ENCODE results near the gene GAS6. TPM values are rescaled to one million over a fixed set of nuclear protein-coding genes. Genes with fewer than 3 reads are reported as not detected.

The GAS6 gene
- total and polyA plus RNA-seq, 7 experiments from 2014 or later, result 0.38 to 5.5 (median 3.0) TPM; not detected in 1

- DNase-seq, result no peak
- H3K36me3 ChIP-seq (ENCODE audit: control insufficient read depth in 2 of 3, insufficient read depth in 3 of 3, low read length in 3 of 3), result no peaks in the 10 kb centered on the region
- Mint-ChIP-seq H3K4me3 (no peak overlapping the region), H3K27ac (no peak overlapping the region), H3K27me3 (peaks cover 9 to 17% (median 14%) of the 10 kb centered on the region in 5 donors), H3K9me3 (no peaks in the 10 kb centered on the region), H3K36me3 (no peaks in the 10 kb centered on the region), H3K4me1 (no peaks in the 10 kb centered on the region)
- CTCF ChIA-PET, result no interaction called here
- no peak overlapping the region for H3K4me3 ChIP-seq (ENCODE audit: low read length)
- H3K27ac ChIP-seq (ENCODE audit: low read depth, low read length), result no peak overlapping the region
- POLR2A ChIA-PET, result no interaction called here
- intact Hi-C loops (cut with micrococcal nuclease), result no loop called here
- H3K27me3 ChIP-seq (ENCODE audit: control insufficient read depth in 2 of 2, insufficient read depth in 2 of 2, low read length in 2 of 2), result no peaks in the 10 kb centered on the region
- ATAC-seq, result no peak
- no peaks in the 10 kb centered on the region for H3K4me1 ChIP-seq (ENCODE audit: control insufficient read depth in 2 of 2, insufficient read depth in 2 of 2, low read length in 2 of 2)
- H3K9me3 ChIP-seq (ENCODE audit: control insufficient read depth in 2 of 3, low read length in 3 of 3), result no peaks in the 10 kb centered on the region
Measured at GRCh38 chr13:113900646-113901045, 36.8 kb upstream of the GAS6 start.

- no peak overlapping the region for H3K4me3 Mint-ChIP-seq
- POLR2A ChIA-PET, result no interaction called here
- DNase-seq (no peak), ATAC-seq (no peak)
- Histone ChIP-seq H3K27me3 (ENCODE audit: control insufficient read depth in 2 of 2, insufficient read depth in 2 of 2, low read length in 2 of 2) (no peaks in the 10 kb centered on the region), H3K4me3 (ENCODE audit: low read length) (no peak overlapping the region), H3K4me1 (ENCODE audit: control insufficient read depth in 2 of 2, insufficient read depth in 2 of 2, low read length in 2 of 2) (no peaks in the 10 kb centered on the region), H3K9me3 (ENCODE audit: control insufficient read depth in 2 of 3, low read length in 3 of 3) (no peaks in the 10 kb centered on the region), H3K36me3 (ENCODE audit: control insufficient read depth in 2 of 3, insufficient read depth in 3 of 3, low read length in 3 of 3) (no peaks in the 10 kb centered on the region), H3K27ac (ENCODE audit: low read depth, low read length) (no peak overlapping the region)
- H3K36me3 Mint-ChIP-seq, result peaks cover 0 to 3% (median 0%) of the 10 kb centered on the region in 5 donors
- intact Hi-C loops (cut with micrococcal nuclease), result no loop called here
- H3K4me1 Mint-ChIP-seq, result no peaks in the 10 kb centered on the region
- H3K27ac Mint-ChIP-seq, result no peak overlapping the region
- H3K9me3 Mint-ChIP-seq, result peaks cover 0 to 5% (median 0%) of the 10 kb centered on the region in 11 donors
- H3K27me3 Mint-ChIP-seq, result peaks cover 13 to 29% (median 29%) of the 10 kb centered on the region in 5 donors
- CTCF ChIA-PET, result no interaction called here
Measured at GRCh38 chr13:113898391-113898790, 34.5 kb upstream of the GAS6 start.

GRCh38 chr13:113897966-113898365 lies 34.1 kb upstream of the GAS6 start:
- H3K9me3 Mint-ChIP-seq, result peaks cover 0 to 5% (median 0%) of the 10 kb centered on the region in 11 donors
- no peak for DNase-seq
- H3K4me3 Mint-ChIP-seq, result no peak overlapping the region
- ChIA-PET CTCF (no interaction called here), POLR2A (no interaction called here)
- H3K4me1 Mint-ChIP-seq, result no peaks in the 10 kb centered on the region
- Histone ChIP-seq H3K4me1 (ENCODE audit: control insufficient read depth in 2 of 2, insufficient read depth in 2 of 2, low read length in 2 of 2) (no peaks in the 10 kb centered on the region), H3K4me3 (ENCODE audit: low read length) (no peak overlapping the region), H3K27ac (ENCODE audit: low read depth, low read length) (no peak overlapping the region), H3K36me3 (ENCODE audit: control insufficient read depth in 2 of 3, insufficient read depth in 3 of 3, low read length in 3 of 3) (no peaks in the 10 kb centered on the region), H3K27me3 (ENCODE audit: control insufficient read depth in 2 of 2, insufficient read depth in 2 of 2, low read length in 2 of 2) (no peaks in the 10 kb centered on the region), H3K9me3 (ENCODE audit: control insufficient read depth in 2 of 3, low read length in 3 of 3) (no peaks in the 10 kb centered on the region)
- intact Hi-C loops (cut with micrococcal nuclease), result no loop called here
- no peak for ATAC-seq
- no peak overlapping the region for H3K27ac Mint-ChIP-seq
- peaks cover 0 to 3% (median 0%) of the 10 kb centered on the region in 5 donors for H3K36me3 Mint-ChIP-seq
- H3K27me3 Mint-ChIP-seq, result peaks cover 13 to 33% (median 29%) of the 10 kb centered on the region in 5 donors

GRCh38 chr13:113897161-113897560 lies 33.3 kb upstream of the GAS6 start:
- POLR2A ChIA-PET, result no interaction called here
- H3K27ac Mint-ChIP-seq, result no peak overlapping the region

GRCh38 chr13:113895436-113895835 lies 31.6 kb upstream of the GAS6 start:
- Mint-ChIP-seq H3K27ac (no peak overlapping the region), H3K36me3 (peaks cover 0 to 3% (median 0%) of the 10 kb centered on the region in 5 donors), H3K27me3 (peaks cover 13 to 56% (median 29%) of the 10 kb centered on the region in 5 donors), H3K4me1 (no peaks in the 10 kb centered on the region), H3K9me3 (peaks cover 0 to 5% (median 0%) of the 10 kb centered on the region in 11 donors), H3K4me3 (no peak overlapping the region)
- intact Hi-C loops (cut with micrococcal nuclease), result no loop called here
- no peaks in the 10 kb centered on the region for H3K27me3 ChIP-seq (ENCODE audit: control insufficient read depth in 2 of 2, insufficient read depth in 2 of 2, low read length in 2 of 2)
- H3K27ac ChIP-seq (ENCODE audit: low read depth, low read length), result no peak overlapping the region
- DNase-seq (no peak), ATAC-seq (no peak)
- ChIA-PET POLR2A (interaction anchor here (1.4 kb wide), 1 partner anchor 14 kb away, joined by 3 read pairs; no protein-coding TSS in a partner anchor), CTCF (no interaction called here)
- H3K9me3 ChIP-seq (ENCODE audit: control insufficient read depth in 2 of 3, low read length in 3 of 3), result no peaks in the 10 kb centered on the region
- no peak overlapping the region for H3K4me3 ChIP-seq (ENCODE audit: low read length)
- H3K36me3 ChIP-seq (ENCODE audit: control insufficient read depth in 2 of 3, insufficient read depth in 3 of 3, low read length in 3 of 3), result no peaks in the 10 kb centered on the region
- no peaks in the 10 kb centered on the region for H3K4me1 ChIP-seq (ENCODE audit: control insufficient read depth in 2 of 2, insufficient read depth in 2 of 2, low read length in 2 of 2)

More at GRCh38 chr13:113897161-113897560, 33.3 kb upstream of the GAS6 start:
- DNase-seq, result no peak
- no peak for ATAC-seq
- peaks cover 13 to 41% (median 29%) of the 10 kb centered on the region in 5 donors for H3K27me3 Mint-ChIP-seq
- no peaks in the 10 kb centered on the region for H3K9me3 ChIP-seq (ENCODE audit: control insufficient read depth in 2 of 3, low read length in 3 of 3)
- intact Hi-C loops (cut with micrococcal nuclease), result no loop called here
- no peaks in the 10 kb centered on the region for H3K4me1 ChIP-seq (ENCODE audit: control insufficient read depth in 2 of 2, insufficient read depth in 2 of 2, low read length in 2 of 2)
- H3K27me3 ChIP-seq (ENCODE audit: control insufficient read depth in 2 of 2, insufficient read depth in 2 of 2, low read length in 2 of 2), result no peaks in the 10 kb centered on the region
- H3K4me3 Mint-ChIP-seq, result no peak overlapping the region
- H3K9me3 Mint-ChIP-seq, result peaks cover 0 to 5% (median 0%) of the 10 kb centered on the region in 11 donors
- peaks cover 0 to 3% (median 0%) of the 10 kb centered on the region in 5 donors for H3K36me3 Mint-ChIP-seq
- H3K36me3 ChIP-seq (ENCODE audit: control insufficient read depth in 2 of 3, insufficient read depth in 3 of 3, low read length in 3 of 3), result no peaks in the 10 kb centered on the region
- no peak overlapping the region for H3K27ac ChIP-seq (ENCODE audit: low read depth, low read length)
- CTCF ChIA-PET, result no interaction called here
- no peak overlapping the region for H3K4me3 ChIP-seq (ENCODE audit: low read length)
- H3K4me1 Mint-ChIP-seq, result no peaks in the 10 kb centered on the region

- no peak overlapping the region for H3K27ac ChIP-seq (ENCODE audit: low read depth, low read length)
- no peaks in the 10 kb centered on the region for H3K27me3 ChIP-seq (ENCODE audit: control insufficient read depth in 2 of 2, insufficient read depth in 2 of 2, low read length in 2 of 2)
- no peaks in the 10 kb centered on the region for H3K9me3 ChIP-seq (ENCODE audit: control insufficient read depth in 2 of 3, low read length in 3 of 3)
- Mint-ChIP-seq H3K4me3 (no peak overlapping the region), H3K27ac (peak overlapping the region in 1 of 9 donors; percentile 7), H3K36me3 (peaks cover 0 to 3% (median 0%) of the 10 kb centered on the region in 5 donors), H3K27me3 (peaks cover 0 to 68% (median 16%) of the 10 kb centered on the region in 5 donors), H3K9me3 (peaks cover 0 to 5% (median 0%) of the 10 kb centered on the region in 11 donors), H3K4me1 (no peaks in the 10 kb centered on the region)
- H3K4me1 ChIP-seq (ENCODE audit: control insufficient read depth in 2 of 2, insufficient read depth in 2 of 2, low read length in 2 of 2), result no peaks in the 10 kb centered on the region
- no peak overlapping the region for H3K4me3 ChIP-seq (ENCODE audit: low read length)
- DNase-seq (no peak), ATAC-seq (no peak)
- no peaks in the 10 kb centered on the region for H3K36me3 ChIP-seq (ENCODE audit: control insufficient read depth in 2 of 3, insufficient read depth in 3 of 3, low read length in 3 of 3)
- intact Hi-C loops (cut with micrococcal nuclease), result no loop called here
- CTCF ChIA-PET, result no interaction called here
- POLR2A ChIA-PET, result no interaction called here
Measured at GRCh38 chr13:113890774-113891480, 27.1 kb upstream of the GAS6 start.

DNA sequence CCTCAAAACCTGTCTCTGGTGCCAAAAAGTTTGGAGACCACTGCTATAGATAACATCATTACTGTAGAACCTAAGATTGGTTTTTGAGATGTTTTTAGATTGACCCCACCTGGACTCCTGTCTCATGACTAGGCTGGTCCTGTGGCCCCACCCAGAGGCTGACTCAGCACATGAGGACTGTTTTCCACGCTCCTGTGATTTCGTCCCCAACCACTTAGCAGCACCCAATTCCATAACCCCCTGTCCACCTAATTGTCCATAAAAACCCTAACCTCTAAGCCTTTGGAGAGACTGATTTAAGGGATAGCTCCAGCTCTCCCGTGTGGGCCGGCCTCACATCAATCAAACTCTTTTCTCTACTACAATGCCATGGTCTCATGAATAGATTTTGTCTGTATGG lies 25.6 kb upstream of the GAS6 start:
- H3K4me3 Mint-ChIP-seq, result no peak overlapping the region
- H3K27ac ChIP-seq (ENCODE audit: low read depth, low read length), result no peak overlapping the region
- intact Hi-C loops (cut with micrococcal nuclease), result no loop called here
- ChIA-PET POLR2A (no interaction called here), CTCF (no interaction called here)
- H3K27me3 ChIP-seq (ENCODE audit: control insufficient read depth in 2 of 2, insufficient read depth in 2 of 2, low read length in 2 of 2), result no peaks in the 10 kb centered on the region
- H3K4me1 Mint-ChIP-seq, result no peaks in the 10 kb centered on the region
- H3K4me1 ChIP-seq (ENCODE audit: control insufficient read depth in 2 of 2, insufficient read depth in 2 of 2, low read length in 2 of 2), result no peaks in the 10 kb centered on the region
- no peaks in the 10 kb centered on the region for H3K9me3 ChIP-seq (ENCODE audit: control insufficient read depth in 2 of 3, low read length in 3 of 3)
- ATAC-seq (no peak), DNase-seq (no peak)
- peaks cover 0 to 2% (median 0%) of the 10 kb centered on the region in 11 donors for H3K9me3 Mint-ChIP-seq
- H3K4me3 ChIP-seq (ENCODE audit: low read length), result no peak overlapping the region
- no peaks in the 10 kb centered on the region for H3K36me3 Mint-ChIP-seq
- no peak overlapping the region for H3K27ac Mint-ChIP-seq
- peaks cover 0 to 57% (median 8%) of the 10 kb centered on the region in 5 donors for H3K27me3 Mint-ChIP-seq
- H3K36me3 ChIP-seq (ENCODE audit: control insufficient read depth in 2 of 3, insufficient read depth in 3 of 3, low read length in 3 of 3), result no peaks in the 10 kb centered on the region

All from naive thymus-derived CD4-positive, alpha-beta T cell (primary cell).